PC-9 (cell line): ENCODE data around the gene C10orf105.

Experiments
- CTCF ChIP-seq: fragments of 200-600 bp; sonication (generic); conservative IDR thresholded peaks from 2 replicates; pipeline ENCODE4 v1.6.1; 2017; ENCODE audit warnings: mixed run types, antibody characterized with exemption, mild to moderate bottlenecking, moderate library complexity
- EZH2 ChIP-seq: fragments of 200-600 bp; sonication (generic); IDR thresholded peaks from 2 replicates; pipeline ENCODE4 v1.8.0; 2017; ENCODE audit warnings: antibody characterized with exemption, low read depth

GRCh38 chr10:71734797-71735196, 15.2 kb upstream of the C10orf105 start:
- TF ChIP-seq CTCF (no peak), EZH2 (no peak)
